ENCODE measurements around the gene CTU2. TPM values are rescaled to one million over a fixed set of nuclear protein-coding genes. Genes with fewer than 3 reads are reported as not detected.

CTU2 gene
- total RNA-seq, 1 donor from 2014 or later = 20.6 TPM

GRCh38 chr16:88693420-88694177 lies 12.7 kb upstream of the CTU2 start:
- no peaks in the 10 kb centered on the region for H3K4me1 Mint-ChIP-seq (ENCODE audit: unreplicated experiment)
- DNase-seq (ENCODE audit: extremely low spot score, unreplicated experiment) = no peak
- H3K9me3 Mint-ChIP-seq (ENCODE audit: unreplicated experiment) = no peaks in the 10 kb centered on the region
- H3K4me3 Mint-ChIP-seq (ENCODE audit: unreplicated experiment) = no peak overlapping the region
- H3K27ac Mint-ChIP-seq (ENCODE audit: unreplicated experiment) = no peak overlapping the region
- no peak for TF ChIP-seq CTCF (IDR thresholded peaks at IDR 0.05)
- peaks cover 12% of the 10 kb centered on the region for H3K27me3 Mint-ChIP-seq (ENCODE audit: unreplicated experiment)
- H3K36me3 Mint-ChIP-seq (ENCODE audit: unreplicated experiment) = peaks cover 4% of the 10 kb centered on the region

- no peak for TF ChIP-seq CTCF (IDR thresholded peaks at IDR 0.05)
- no peaks in the 10 kb centered on the region for H3K4me1 Mint-ChIP-seq (ENCODE audit: unreplicated experiment)
- DNase-seq (ENCODE audit: extremely low spot score, unreplicated experiment) = no peak
- H3K36me3 Mint-ChIP-seq (ENCODE audit: unreplicated experiment) = peaks cover 4% of the 10 kb centered on the region
- H3K27me3 Mint-ChIP-seq (ENCODE audit: unreplicated experiment) = peaks cover 6% of the 10 kb centered on the region
- H3K9me3 Mint-ChIP-seq (ENCODE audit: unreplicated experiment) = no peaks in the 10 kb centered on the region
- no peak overlapping the region for H3K4me3 Mint-ChIP-seq (ENCODE audit: unreplicated experiment)
- no peak overlapping the region for H3K27ac Mint-ChIP-seq (ENCODE audit: unreplicated experiment)
Measured at GRCh38 chr16:88694221-88695087, 11.8 kb upstream of the CTU2 start.

GRCh38 chr16:88695218-88695617 lies 11.1 kb upstream of the CTU2 start:
- Mint-ChIP-seq H3K27ac (ENCODE audit: unreplicated experiment) (no peak overlapping the region), H3K27me3 (ENCODE audit: unreplicated experiment) (peaks cover 6% of the 10 kb centered on the region), H3K9me3 (ENCODE audit: unreplicated experiment) (no peaks in the 10 kb centered on the region), H3K4me1 (ENCODE audit: unreplicated experiment) (peaks cover under 1% of the 10 kb centered on the region), H3K4me3 (ENCODE audit: unreplicated experiment) (no peak overlapping the region), H3K36me3 (ENCODE audit: unreplicated experiment) (peaks cover 4% of the 10 kb centered on the region)
- no peak for DNase-seq (ENCODE audit: extremely low spot score, unreplicated experiment)
- TF ChIP-seq CTCF (IDR thresholded peaks at IDR 0.05) = no peak

DNA sequence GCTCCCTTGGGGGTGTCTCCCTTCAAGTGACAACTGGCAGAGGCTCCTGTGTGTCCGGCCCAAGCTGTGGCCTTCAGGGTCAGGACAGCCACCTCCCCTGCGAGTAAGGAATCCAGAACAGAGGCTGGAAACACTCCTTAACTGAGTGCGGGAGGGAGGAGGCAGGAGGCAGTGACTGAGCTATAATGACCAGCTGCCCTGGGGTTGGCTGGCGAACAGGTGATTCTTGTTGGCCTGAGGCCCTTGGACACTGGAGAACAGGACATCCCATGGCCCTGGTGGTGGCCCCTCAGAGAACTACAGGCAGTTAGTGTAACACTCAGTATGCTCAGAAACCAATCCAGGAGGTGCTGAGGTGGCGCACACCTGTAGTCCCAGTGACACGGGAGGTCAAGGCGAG lies 10.6 kb upstream of the CTU2 start:
- TF ChIP-seq CTCF (IDR thresholded peaks at IDR 0.05) = no peak
- peaks cover 4% of the 10 kb centered on the region for H3K36me3 Mint-ChIP-seq (ENCODE audit: unreplicated experiment)
- peaks cover 4% of the 10 kb centered on the region for H3K4me1 Mint-ChIP-seq (ENCODE audit: unreplicated experiment)
- H3K9me3 Mint-ChIP-seq (ENCODE audit: unreplicated experiment) = no peaks in the 10 kb centered on the region
- DNase-seq (ENCODE audit: extremely low spot score, unreplicated experiment) = no peak
- H3K4me3 Mint-ChIP-seq (ENCODE audit: unreplicated experiment) = no peak overlapping the region
- H3K27me3 Mint-ChIP-seq (ENCODE audit: unreplicated experiment) = peaks cover 2% of the 10 kb centered on the region
- no peak overlapping the region for H3K27ac Mint-ChIP-seq (ENCODE audit: unreplicated experiment)

- Mint-ChIP-seq H3K27me3 (ENCODE audit: unreplicated experiment) (no peaks in the 10 kb centered on the region), H3K9me3 (ENCODE audit: unreplicated experiment) (no peaks in the 10 kb centered on the region), H3K4me3 (ENCODE audit: unreplicated experiment) (no peak overlapping the region), H3K36me3 (ENCODE audit: unreplicated experiment) (peaks cover 4% of the 10 kb centered on the region), H3K4me1 (ENCODE audit: unreplicated experiment) (peaks cover 7% of the 10 kb centered on the region), H3K27ac (ENCODE audit: unreplicated experiment) (no peak overlapping the region)
- TF ChIP-seq CTCF (IDR thresholded peaks at IDR 0.05) = no peak
- DNase-seq (ENCODE audit: extremely low spot score, unreplicated experiment) = no peak
Measured at GRCh38 chr16:88696441-88696840, 9.9 kb upstream of the CTU2 start.

Measured in osteocyte (in vitro differentiated cells).